Skin epidermis (tissue), 12 donors: ENCODE data around the gene PRRT2.
"Not testable (repeated sequence)": the region's sequence is repeated elsewhere in the genome, so short reads cannot be mapped to it uniquely, and the experiment has no call there.

Experiments
- H3K27ac ChIP-seq, 21 experiments: fragments of 200-600 bp; sonication (generic) in 11 of 21; one replicate each; pipeline ENCODE4 v1.5.0; 2020; ENCODE audit warnings: mild to moderate bottlenecking in 3 of 21, inconsistent platforms in 2 of 21, moderate library complexity in 2 of 21
- H3K4me3 ChIP-seq, 7 experiments: fragments of 200-600 bp; sonication (generic) in 2 of 7; one replicate each; pipeline ENCODE4 v1.5.0; 2020; ENCODE audit warnings: inconsistent platforms in 2 of 7, mild to moderate bottlenecking in 2 of 7, moderate library complexity in 1 of 7

The PRRT2 gene

GRCh38 chr16:29790183-29790948 lies 21.6 kb upstream of the PRRT2 start, which contains the start of gene KIF22:
KIF22 (plus strand) TSS chr16:29790751; CDS start chr16:29790760, 9 bp downstream.
- peak within 1 kb of the TSS; percentile 69 to 89 (median 82) for H3K4me3 ChIP-seq

GRCh38 chr16:29790949-29791844 lies 20.8 kb upstream of the PRRT2 start:
- H3K27ac ChIP-seq = peak overlapping the region in 20 of 21 experiments; percentile 2 to 99 (median 81)
- peak overlapping the region; percentile 69 to 89 (median 82) for H3K4me3 ChIP-seq

More at GRCh38 chr16:29790183-29790948, 21.6 kb upstream of the PRRT2 start, which contains the start of gene KIF22:
- peak within 1 kb of the TSS; percentile 23 to 99 (median 90) for H3K27ac ChIP-seq

GRCh38 chr16:29791845-29792807 lies 19.9 kb upstream of the PRRT2 start:
- Histone ChIP-seq H3K27ac (peak overlapping the region in 2 of 21 experiments; percentile 95 to 99), H3K4me3 (peak overlapping the region in 6 of 7 experiments; percentile 71 to 89 (median 84))

- not testable (repeated sequence) for H3K4me3 ChIP-seq
- H3K27ac ChIP-seq = peak overlapping the region in 1 of 21 experiments; percentile 95
Measured at GRCh38 chr16:29793153-29793552, 18.8 kb upstream of the PRRT2 start.

GRCh38 chr16:29794231-29794710 lies 17.7 kb upstream of the PRRT2 start:
- Histone ChIP-seq H3K27ac (no peak overlapping the region), H3K4me3 (no peak overlapping the region)

GRCh38 chr16:29802416-29802935 lies 9.5 kb upstream of the PRRT2 start:
- Histone ChIP-seq H3K27ac (peak overlapping the region in 4 of 21 experiments; percentile 9 to 44 (median 28)), H3K4me3 (no peak overlapping the region)

- Histone ChIP-seq H3K4me3 (no peak overlapping the region), H3K27ac (peak overlapping the region in 18 of 21 experiments; percentile 17 to 100 (median 96))
Measured at GRCh38 chr16:29804020-29804419, 8.0 kb upstream of the PRRT2 start.

- H3K4me3 ChIP-seq = peak overlapping the region; percentile 47 to 88 (median 65)
Measured at GRCh38 chr16:29804455-29805231, 7.3 kb upstream of the PRRT2 start.

GRCh38 chr16:29805232-29806098 lies 6.5 kb upstream of the PRRT2 start:
- peak overlapping the region; percentile 47 to 88 (median 65) for H3K4me3 ChIP-seq
- H3K27ac ChIP-seq = peak overlapping the region; percentile 49 to 100 (median 97)

More at GRCh38 chr16:29804455-29805231, 7.3 kb upstream of the PRRT2 start:
- H3K27ac ChIP-seq = peak overlapping the region; percentile 49 to 100 (median 97)

GRCh38 chr16:29806099-29806579 lies 5.9 kb upstream of the PRRT2 start, which contains the start of gene MAZ:
MAZ (plus strand) TSS chr16:29806529; CDS start chr16:29806702, 173 bp downstream.
- H3K27ac ChIP-seq = peak within 1 kb of the TSS; percentile 72 to 100 (median 97)
- H3K4me3 ChIP-seq = peak within 1 kb of the TSS; percentile 47 to 88 (median 65)

- peak overlapping the region; percentile 41 to 60 (median 54) for H3K4me3 ChIP-seq
- peak overlapping the region; percentile 72 to 98 (median 91) for H3K27ac ChIP-seq
Measured at GRCh38 chr16:29806641-29807425, 5.2 kb upstream of the PRRT2 start.

- peak overlapping the region; percentile 72 to 98 (median 91) for H3K27ac ChIP-seq
- H3K4me3 ChIP-seq = peak overlapping the region; percentile 36 to 60 (median 54)
Measured at GRCh38 chr16:29807426-29808218, 4.4 kb upstream of the PRRT2 start.

GRCh38 chr16:29808219-29808900 lies 3.6 kb upstream of the PRRT2 start:
- peak overlapping the region; percentile 36 to 60 (median 54) for H3K4me3 ChIP-seq
- H3K27ac ChIP-seq = peak overlapping the region in 20 of 21 experiments; percentile 77 to 98 (median 91)

GRCh38 chr16:29809031-29809747 lies 2.8 kb upstream of the PRRT2 start:
- Histone ChIP-seq H3K27ac (peak overlapping the region in 17 of 21 experiments; percentile 80 to 98 (median 91)), H3K4me3 (peak overlapping the region in 2 of 7 experiments; percentile 53 to 60)
